ENCODE data around the gene SHISA5.

DNA sequence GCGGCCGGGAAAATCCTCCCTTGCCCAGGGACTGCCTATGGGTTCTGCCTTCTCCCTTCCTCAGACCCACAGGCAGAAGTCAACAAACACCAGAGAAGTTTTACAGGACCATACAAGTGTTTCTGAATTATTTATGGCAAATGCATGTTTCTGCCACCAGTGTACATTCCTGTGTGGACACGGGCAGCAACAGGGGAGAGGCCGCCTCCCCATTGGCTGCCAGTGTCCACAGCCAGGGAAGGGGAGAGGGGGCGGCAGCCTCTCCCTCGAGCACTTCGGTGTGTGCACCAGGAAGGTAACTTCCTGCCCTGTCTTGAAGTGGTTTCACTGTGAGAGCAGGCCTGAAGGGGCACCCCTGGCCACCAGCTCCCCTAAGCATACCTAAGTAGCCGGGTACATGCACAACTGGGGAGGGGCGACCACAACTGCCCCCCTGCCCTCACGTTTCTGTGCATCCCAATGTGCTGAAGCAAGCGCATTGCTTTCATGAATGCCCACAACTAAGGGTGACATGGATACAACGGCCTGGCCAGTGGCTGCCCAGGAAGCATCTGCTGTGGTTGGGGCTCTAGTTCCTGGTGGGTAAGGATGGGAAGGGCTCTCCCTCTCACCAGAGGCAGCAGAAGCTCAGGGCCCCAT, 14.8 kb upstream of the SHISA5 start:
- TF ChIP-seq, protein P1, sequence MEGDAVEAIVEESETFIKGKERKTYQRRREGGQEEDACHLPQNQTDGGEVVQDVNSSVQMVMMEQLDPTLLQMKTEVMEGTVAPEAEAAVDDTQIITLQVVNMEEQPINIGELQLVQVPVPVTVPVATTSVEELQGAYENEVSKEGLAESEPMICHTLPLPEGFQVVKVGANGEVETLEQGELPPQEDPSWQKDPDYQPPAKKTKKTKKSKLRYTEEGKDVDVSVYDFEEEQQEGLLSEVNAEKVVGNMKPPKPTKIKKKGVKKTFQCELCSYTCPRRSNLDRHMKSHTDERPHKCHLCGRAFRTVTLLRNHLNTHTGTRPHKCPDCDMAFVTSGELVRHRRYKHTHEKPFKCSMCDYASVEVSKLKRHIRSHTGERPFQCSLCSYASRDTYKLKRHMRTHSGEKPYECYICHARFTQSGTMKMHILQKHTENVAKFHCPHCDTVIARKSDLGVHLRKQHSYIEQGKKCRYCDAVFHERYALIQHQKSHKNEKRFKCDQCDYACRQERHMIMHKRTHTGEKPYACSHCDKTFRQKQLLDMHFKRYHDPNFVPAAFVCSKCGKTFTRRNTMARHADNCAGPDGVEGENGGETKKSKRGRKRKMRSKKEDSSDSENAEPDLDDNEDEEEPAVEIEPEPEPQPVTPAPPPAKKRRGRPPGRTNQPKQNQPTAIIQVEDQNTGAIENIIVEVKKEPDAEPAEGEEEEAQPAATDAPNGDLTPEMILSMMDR (IDR thresholded peaks at IDR 0.05; ENCODE audit: insufficient read depth, low read length): no peak
- no peak for TF ChIP-seq GABPA (IDR thresholded peaks at IDR 0.05; ENCODE audit: low read depth)
- no peak for TF ChIP-seq POLR2AphosphoS5 (IDR thresholded peaks at IDR 0.05; ENCODE audit: low read depth)
- TF ChIP-seq, protein P2, sequence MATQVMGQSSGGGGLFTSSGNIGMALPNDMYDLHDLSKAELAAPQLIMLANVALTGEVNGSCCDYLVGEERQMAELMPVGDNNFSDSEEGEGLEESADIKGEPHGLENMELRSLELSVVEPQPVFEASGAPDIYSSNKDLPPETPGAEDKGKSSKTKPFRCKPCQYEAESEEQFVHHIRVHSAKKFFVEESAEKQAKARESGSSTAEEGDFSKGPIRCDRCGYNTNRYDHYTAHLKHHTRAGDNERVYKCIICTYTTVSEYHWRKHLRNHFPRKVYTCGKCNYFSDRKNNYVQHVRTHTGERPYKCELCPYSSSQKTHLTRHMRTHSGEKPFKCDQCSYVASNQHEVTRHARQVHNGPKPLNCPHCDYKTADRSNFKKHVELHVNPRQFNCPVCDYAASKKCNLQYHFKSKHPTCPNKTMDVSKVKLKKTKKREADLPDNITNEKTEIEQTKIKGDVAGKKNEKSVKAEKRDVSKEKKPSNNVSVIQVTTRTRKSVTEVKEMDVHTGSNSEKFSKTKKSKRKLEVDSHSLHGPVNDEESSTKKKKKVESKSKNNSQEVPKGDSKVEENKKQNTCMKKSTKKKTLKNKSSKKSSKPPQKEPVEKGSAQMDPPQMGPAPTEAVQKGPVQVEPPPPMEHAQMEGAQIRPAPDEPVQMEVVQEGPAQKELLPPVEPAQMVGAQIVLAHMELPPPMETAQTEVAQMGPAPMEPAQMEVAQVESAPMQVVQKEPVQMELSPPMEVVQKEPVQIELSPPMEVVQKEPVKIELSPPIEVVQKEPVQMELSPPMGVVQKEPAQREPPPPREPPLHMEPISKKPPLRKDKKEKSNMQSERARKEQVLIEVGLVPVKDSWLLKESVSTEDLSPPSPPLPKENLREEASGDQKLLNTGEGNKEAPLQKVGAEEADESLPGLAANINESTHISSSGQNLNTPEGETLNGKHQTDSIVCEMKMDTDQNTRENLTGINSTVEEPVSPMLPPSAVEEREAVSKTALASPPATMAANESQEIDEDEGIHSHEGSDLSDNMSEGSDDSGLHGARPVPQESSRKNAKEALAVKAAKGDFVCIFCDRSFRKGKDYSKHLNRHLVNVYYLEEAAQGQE (IDR thresholded peaks at IDR 0.05; ENCODE audit: insufficient replicate concordance, low read depth): no peak
